Measurements from ENCODE around the gene NPAS3.

DNA sequence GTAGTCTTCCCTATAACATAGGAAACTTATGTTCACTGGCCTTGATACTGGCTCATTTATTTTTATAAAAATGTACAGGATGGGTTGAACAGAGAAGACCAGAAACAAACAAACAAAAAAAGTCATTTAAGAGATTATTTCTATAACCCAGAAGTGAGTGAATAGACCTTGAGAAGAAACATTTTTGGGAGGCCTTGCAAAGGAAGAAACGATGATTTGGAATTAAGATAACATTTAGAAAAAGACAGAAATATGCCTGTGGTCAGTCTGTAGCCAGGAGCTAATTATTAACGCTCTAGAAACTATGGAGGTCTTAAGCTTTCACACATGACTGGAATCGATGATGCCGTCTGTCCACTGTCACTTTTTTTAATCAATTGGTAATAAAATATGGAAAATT is 748.2 kb downstream of the NPAS3 start:
- TF ChIP-seq GATA3 (IDR thresholded peaks at IDR 0.05; ENCODE audit: low read depth, low read length): no peak
- TF ChIP-seq GATA2 (IDR thresholded peaks at IDR 0.05; ENCODE audit: low read depth, low read length): no peak
